ENCODE results near the gene LIME1. TPM values are rescaled to one million over a fixed set of nuclear protein-coding genes. Genes with fewer than 3 reads are reported as not detected.
A peak's percentile ranks its signal among the peaks of the same experiment; 100 is the strongest.

LIME1 gene
- total RNA-seq, 1 donor = 2.9 TPM

DNA sequence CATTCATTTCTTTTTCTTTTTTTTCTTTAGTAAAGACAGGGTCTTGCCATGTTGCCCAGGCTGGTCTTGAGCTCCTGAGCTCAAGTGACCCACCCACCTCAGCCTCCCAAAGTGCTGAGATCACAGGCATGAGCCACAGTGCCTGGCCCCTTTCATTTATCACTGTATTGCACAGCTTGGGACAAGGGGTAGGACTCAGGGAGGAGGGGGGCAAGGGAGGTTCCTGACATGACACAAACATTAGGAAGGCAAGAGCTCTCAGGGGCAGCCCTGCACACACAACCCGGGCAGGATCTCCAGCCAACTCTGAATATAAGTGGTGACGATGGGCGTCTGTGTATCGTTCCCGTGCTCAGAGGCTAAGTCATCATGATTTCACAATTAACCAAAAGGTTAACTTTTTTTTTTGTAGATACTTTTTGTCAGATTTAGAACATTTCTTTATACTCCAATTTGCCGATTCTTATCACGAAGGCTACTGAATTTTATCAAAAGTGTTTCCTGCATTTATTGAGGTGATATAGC is 23.0 kb downstream of the LIME1 start:
- TF ChIP-seq, protein P1, sequence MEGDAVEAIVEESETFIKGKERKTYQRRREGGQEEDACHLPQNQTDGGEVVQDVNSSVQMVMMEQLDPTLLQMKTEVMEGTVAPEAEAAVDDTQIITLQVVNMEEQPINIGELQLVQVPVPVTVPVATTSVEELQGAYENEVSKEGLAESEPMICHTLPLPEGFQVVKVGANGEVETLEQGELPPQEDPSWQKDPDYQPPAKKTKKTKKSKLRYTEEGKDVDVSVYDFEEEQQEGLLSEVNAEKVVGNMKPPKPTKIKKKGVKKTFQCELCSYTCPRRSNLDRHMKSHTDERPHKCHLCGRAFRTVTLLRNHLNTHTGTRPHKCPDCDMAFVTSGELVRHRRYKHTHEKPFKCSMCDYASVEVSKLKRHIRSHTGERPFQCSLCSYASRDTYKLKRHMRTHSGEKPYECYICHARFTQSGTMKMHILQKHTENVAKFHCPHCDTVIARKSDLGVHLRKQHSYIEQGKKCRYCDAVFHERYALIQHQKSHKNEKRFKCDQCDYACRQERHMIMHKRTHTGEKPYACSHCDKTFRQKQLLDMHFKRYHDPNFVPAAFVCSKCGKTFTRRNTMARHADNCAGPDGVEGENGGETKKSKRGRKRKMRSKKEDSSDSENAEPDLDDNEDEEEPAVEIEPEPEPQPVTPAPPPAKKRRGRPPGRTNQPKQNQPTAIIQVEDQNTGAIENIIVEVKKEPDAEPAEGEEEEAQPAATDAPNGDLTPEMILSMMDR (IDR thresholded peaks at IDR 0.05; ENCODE audit: extremely low read depth, low read depth, low read length) = no peak
- Histone ChIP-seq H3K27ac (ENCODE audit: low read depth, low read length) (no peak overlapping the region), H3K4me3 (ENCODE audit: insufficient read depth, low read length) (no peak overlapping the region), H4K20me1 (ENCODE audit: insufficient read depth, low read length) (no peaks in the 10 kb centered on the region), H3K4me1 (ENCODE audit: insufficient read depth, low read length) (no peaks in the 10 kb centered on the region), H3K79me2 (ENCODE audit: insufficient read depth, low read length) (no peaks in the 10 kb centered on the region), H3K4me2 (ENCODE audit: insufficient read depth, low read length) (no peak overlapping the region), H3K27me3 (ENCODE audit: insufficient read depth, low read length) (no peaks in the 10 kb centered on the region), H3K36me3 (ENCODE audit: insufficient read depth, low read length) (no peaks in the 10 kb centered on the region), H3K9me3 (ENCODE audit: low read depth, low read length) (no peaks in the 10 kb centered on the region), H2AFZ (ENCODE audit: low read length) (no peak overlapping the region)
- DNase-seq (ENCODE audit: insufficient read length, low spot score, missing footprints) = peak; percentile 46

GRCh38 chr20:63765082-63765873 is 28.8 kb downstream of the LIME1 start:
- TF ChIP-seq, protein P1 (IDR thresholded peaks at IDR 0.05; ENCODE audit: extremely low read depth, low read depth, low read length) = no peak
- H3K79me2 ChIP-seq (ENCODE audit: insufficient read depth, low read length) = no peaks in the 10 kb centered on the region
- H2AFZ ChIP-seq (ENCODE audit: low read length) = no peak overlapping the region
- no peak overlapping the region for H3K27ac ChIP-seq (ENCODE audit: low read depth, low read length)
- no peaks in the 10 kb centered on the region for H3K4me1 ChIP-seq (ENCODE audit: insufficient read depth, low read length)
- H4K20me1 ChIP-seq (ENCODE audit: insufficient read depth, low read length) = no peaks in the 10 kb centered on the region
- H3K9me3 ChIP-seq (ENCODE audit: low read depth, low read length) = no peaks in the 10 kb centered on the region
- H3K27me3 ChIP-seq (ENCODE audit: insufficient read depth, low read length) = peaks cover 4% of the 10 kb centered on the region
- no peak overlapping the region for H3K4me3 ChIP-seq (ENCODE audit: insufficient read depth, low read length)
- peak; percentile 35 for DNase-seq (ENCODE audit: insufficient read length, low spot score, missing footprints)
- H3K36me3 ChIP-seq (ENCODE audit: insufficient read depth, low read length) = no peaks in the 10 kb centered on the region
- no peak overlapping the region for H3K4me2 ChIP-seq (ENCODE audit: insufficient read depth, low read length)

DNA sequence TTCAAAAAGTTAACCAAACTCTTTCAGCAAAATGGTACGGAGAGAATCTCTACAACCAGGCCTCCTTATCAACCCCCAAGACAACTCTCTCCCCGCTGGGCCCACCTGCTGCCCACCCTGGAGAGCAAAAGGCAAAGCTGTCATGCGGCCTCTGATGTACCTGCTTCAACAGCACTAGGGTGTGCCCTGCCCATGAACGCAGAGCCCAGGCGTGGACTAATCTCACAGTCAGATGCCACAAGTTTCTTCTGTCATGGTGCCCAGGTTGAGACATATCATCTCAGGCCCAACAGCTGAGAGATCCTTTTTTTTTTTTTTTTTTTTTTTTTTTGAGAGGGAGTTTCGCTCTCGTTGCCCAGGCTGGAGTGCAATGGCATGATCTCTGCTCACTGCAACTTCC is 29.4 kb downstream of the LIME1 start:
- TF ChIP-seq, protein P1 (IDR thresholded peaks at IDR 0.05; ENCODE audit: extremely low read depth, low read depth, low read length) = no peak
- Histone ChIP-seq H3K4me2 (ENCODE audit: insufficient read depth, low read length) (no peak overlapping the region), H2AFZ (ENCODE audit: low read length) (no peak overlapping the region), H3K4me1 (ENCODE audit: insufficient read depth, low read length) (no peaks in the 10 kb centered on the region), H4K20me1 (ENCODE audit: insufficient read depth, low read length) (no peaks in the 10 kb centered on the region), H3K36me3 (ENCODE audit: insufficient read depth, low read length) (no peaks in the 10 kb centered on the region), H3K27ac (ENCODE audit: low read depth, low read length) (no peak overlapping the region), H3K4me3 (ENCODE audit: insufficient read depth, low read length) (no peak overlapping the region), H3K9me3 (ENCODE audit: low read depth, low read length) (no peaks in the 10 kb centered on the region), H3K27me3 (ENCODE audit: insufficient read depth, low read length) (peaks cover 4% of the 10 kb centered on the region), H3K79me2 (ENCODE audit: insufficient read depth, low read length) (no peaks in the 10 kb centered on the region)
- DNase-seq (ENCODE audit: insufficient read length, low spot score, missing footprints) = peak; percentile 41

DNA sequence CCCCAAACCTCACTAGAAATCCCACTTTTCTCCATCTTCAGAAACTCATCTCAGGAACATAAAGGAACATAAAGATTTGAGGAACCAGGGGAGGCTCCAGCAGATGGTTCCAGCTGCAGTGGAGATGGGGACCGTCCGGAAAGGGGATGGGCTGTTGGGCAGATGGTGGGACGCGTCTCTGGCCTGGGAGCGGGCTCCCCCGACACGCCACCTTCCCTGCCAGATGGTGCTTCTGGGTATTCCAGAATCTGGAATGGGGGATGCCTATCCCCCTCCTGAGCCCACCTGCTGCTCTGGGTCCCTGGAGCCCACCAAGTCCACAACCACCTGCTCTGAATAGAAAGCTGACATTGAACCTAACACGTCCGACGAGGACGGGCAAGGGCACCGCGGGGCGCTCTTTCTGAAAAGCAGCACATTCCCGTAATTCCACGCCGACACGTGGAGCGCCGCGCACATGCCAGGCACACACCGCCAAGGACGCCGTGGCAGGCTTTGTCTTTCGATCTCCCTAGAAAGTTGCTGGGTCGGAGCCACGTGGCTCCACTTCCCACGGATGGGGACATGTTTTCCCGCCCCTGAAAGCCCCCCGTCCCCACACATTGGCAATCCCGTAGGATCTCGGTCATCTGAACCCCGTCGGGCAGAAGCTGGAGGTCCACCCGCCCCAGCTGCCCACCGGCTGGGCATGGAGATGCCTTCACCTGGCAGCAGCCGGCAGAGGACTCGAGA is 30.4 kb downstream of the LIME1 start:
- TF ChIP-seq, protein P1 (IDR thresholded peaks at IDR 0.05; ENCODE audit: extremely low read depth, low read depth, low read length) = no peak
- DNase-seq (ENCODE audit: insufficient read length, low spot score, missing footprints) = peak; percentile 70
- no peak overlapping the region for H2AFZ ChIP-seq (ENCODE audit: low read length)
- H3K36me3 ChIP-seq (ENCODE audit: insufficient read depth, low read length) = no peaks in the 10 kb centered on the region
- H4K20me1 ChIP-seq (ENCODE audit: insufficient read depth, low read length) = no peaks in the 10 kb centered on the region
- no peaks in the 10 kb centered on the region for H3K9me3 ChIP-seq (ENCODE audit: low read depth, low read length)
- H3K4me2 ChIP-seq (ENCODE audit: insufficient read depth, low read length) = no peak overlapping the region
- H3K27ac ChIP-seq (ENCODE audit: low read depth, low read length) = no peak overlapping the region
- H3K27me3 ChIP-seq (ENCODE audit: insufficient read depth, low read length) = peaks cover 4% of the 10 kb centered on the region
- no peaks in the 10 kb centered on the region for H3K79me2 ChIP-seq (ENCODE audit: insufficient read depth, low read length)
- H3K4me3 ChIP-seq (ENCODE audit: insufficient read depth, low read length) = no peak overlapping the region
- no peaks in the 10 kb centered on the region for H3K4me1 ChIP-seq (ENCODE audit: insufficient read depth, low read length)

All from osteoblast (primary cell).